GM12878 (cell line): ENCODE measurements around the gene PPP1R13L. TPM values are rescaled to one million over a fixed set of nuclear protein-coding genes. Genes with fewer than 3 reads are reported as not detected.

Source experiments
- ATAC-seq: fragments of 200-7000 bp; cut with Tn5 transposase; 3 replicates; pipeline ENCODE4 v1.9.1; 2020; ENCODE audit warnings: mild to moderate bottlenecking, moderate library complexity
- BruUV-seq: library from RNA; stranded (reverse); fragments of 400-500 nt; replicated peaks from 2 replicates; lab custom pipeline; 2021; lab: Mats Ljungman, UMichigan
- CTCF ChIA-PET: fragments of 300-600 bp; sonication (Branson Sonifier 250); formaldehyde crosslinking; extraction: SDS; loops from one replicate; lab custom pipeline; 2021; ENCODE audit warnings: inconsistent platforms; lab: Yijun Ruan, JAX
- POLR2A ChIA-PET: fragments of 350-600 bp; formaldehyde crosslinking; extraction: SDS; loops from one replicate; lab custom pipeline; 2021; ENCODE audit warnings: inconsistent platforms; lab: Charles Lee
- RAD21 ChIA-PET: fragments of 300-600 bp; sonication (Branson Sonifier 250); formaldehyde crosslinking; loops from one replicate; lab custom pipeline; 2023; ENCODE audit warnings: antibody characterized with exemption; ENCODE audit not compliant: unreplicated experiment; lab: Charles Lee
- SMC1A ChIA-PET: fragments of 300-600 bp; sonication (Branson Sonifier 250); formaldehyde crosslinking; loops from one replicate; lab custom pipeline; 2023; ENCODE audit not compliant: unreplicated experiment, uncharacterized antibody; lab: Charles Lee
- DNase-seq: peaks from one replicate; pipeline ENCODE4 v3.0.0-alpha.2; 2011; ENCODE audit warnings: low read depth, low spot score
- FAIRE-seq: peaks from 3 replicates; lab custom pipeline; 2011; peaks lifted over from hg19 to GRCh38; lab: Jason Lieb, UNC
- H2AFZ ChIP-seq: 2 replicates; pipeline ENCODE4 v1.6.0; 2011; ENCODE audit warnings: low read depth, low read length, control low read depth; ENCODE audit not compliant: control insufficient read depth
- H3K27ac ChIP-seq: 2 replicates; pipeline ENCODE4 v1.5.1; 2011; ENCODE audit warnings: control low read depth; ENCODE audit not compliant: control insufficient read depth, insufficient read depth
- H3K27me3 ChIP-seq, 2 experiments: replicated peaks in 1 of 2; 2 replicates each; pipeline versions ENCODE4 v1.6.0 to v1.6.1; 2011; ENCODE audit warnings: low read length in 1 of 2; ENCODE audit not compliant: control insufficient read depth in 2 of 2, insufficient read depth in 2 of 2
- H3K36me3 ChIP-seq, 2 experiments: 2 replicates each; pipeline ENCODE4 v1.5.1; 2011; ENCODE audit warnings: low read length in 1 of 2; ENCODE audit not compliant: control insufficient read depth in 2 of 2, insufficient read depth in 2 of 2
- H3K4me1 ChIP-seq: 2 replicates; pipeline ENCODE4 v1.6.1; 2011; ENCODE audit warnings: mild to moderate bottlenecking, low read length, moderate library complexity, mixed read lengths; ENCODE audit not compliant: control insufficient read depth, insufficient read depth
- H3K4me2 ChIP-seq: 2 replicates; pipeline ENCODE4 v1.6.0; 2011; ENCODE audit warnings: control low read depth; ENCODE audit not compliant: control insufficient read depth, insufficient read depth
- H3K4me3 ChIP-seq: fragments of 200-600 bp; sonication (generic); 2 replicates; pipeline ENCODE4 v1.5.1; 2016
- H3K79me2 ChIP-seq: 2 replicates; pipeline ENCODE4 v1.6.0; 2011; ENCODE audit warnings: low read length; ENCODE audit not compliant: control insufficient read depth, insufficient read depth
- H3K9ac ChIP-seq: 2 replicates; pipeline ENCODE4 v1.8.0; 2011; ENCODE audit warnings: low read length, control low read depth, mixed read lengths; ENCODE audit not compliant: control insufficient read depth, insufficient read depth
- H3K9me3 ChIP-seq: replicated peaks from 3 replicates; pipeline ENCODE4 v1.5.1; 2011; ENCODE audit warnings: mild to moderate bottlenecking, low read length; ENCODE audit not compliant: control insufficient read depth, insufficient read depth
- H4K20me1 ChIP-seq: 2 replicates; pipeline ENCODE4 v1.6.0; 2011; ENCODE audit not compliant: control insufficient read depth, insufficient read depth
- BCLAF1 ChIP-seq: fragments of 450-650 bp; IDR thresholded peaks from 2 replicates; pipeline ENCODE4 v1.6.1; 2017; ENCODE audit warnings: antibody characterized with exemption, mild to moderate bottlenecking, moderate library complexity
- CBX3 ChIP-seq: fragments of 200-600 bp; sonication (generic); IDR thresholded peaks from 2 replicates; pipeline ENCODE4 v1.6.1; 2016; ENCODE audit warnings: low read depth, borderline replicate concordance
- CEBPZ ChIP-seq: fragments of 150-350 bp; IDR thresholded peaks from 2 replicates; pipeline ENCODE4 v1.6.1; 2016; ENCODE audit warnings: low read depth, low read length
- DPF2 ChIP-seq: fragments of 450-650 bp; IDR thresholded peaks from 2 replicates; pipeline ENCODE4 v1.6.1; 2017; ENCODE audit warnings: mild to moderate bottlenecking
- EGR1 ChIP-seq, 2 experiments: IDR thresholded peaks; 1 replicate in 1 of 2; 2 replicates in 1 of 2; pipeline ENCODE4 v1.6.1; 2011 to 2012; ENCODE audit warnings: low read depth in 2 of 2, low read length in 2 of 2, borderline replicate concordance in 1 of 2, mild to moderate bottlenecking in 1 of 2, moderate library complexity in 1 of 2
- ELK1 ChIP-seq: IDR thresholded peaks from 2 replicates; pipeline ENCODE4 v1.6.1; 2012; ENCODE audit warnings: low read depth, low read length, improper control_type of control experiment
- EP300 ChIP-seq, 2 experiments: fragments of 150-350 bp in 1 of 2; IDR thresholded peaks; 2 replicates each; pipeline ENCODE4 v1.6.1; 2011 to 2012; ENCODE audit warnings: low read depth in 2 of 2, low read length in 2 of 2, borderline replicate concordance in 1 of 2, improper control_type of control experiment in 1 of 2, inconsistent platforms in 1 of 2; ENCODE audit not compliant: control insufficient read depth in 1 of 2
- ETV6 ChIP-seq, 2 experiments: fragments of 450-650 bp in 1 of 2; IDR thresholded peaks in 1 of 2; conservative IDR thresholded peaks in 1 of 2; 2 replicates each; pipeline ENCODE4 v1.6.1; 2014; ENCODE audit warnings: antibody characterized with exemption in 1 of 2, borderline replicate concordance in 1 of 2, low read depth in 1 of 2, mild to moderate bottlenecking in 1 of 2, moderate library complexity in 1 of 2
- IKZF2 ChIP-seq, 2 experiments: fragments of 450-650 bp; IDR thresholded peaks; 2 replicates each; pipeline ENCODE4 v1.6.1; 2017; ENCODE audit warnings: mild to moderate bottlenecking in 2 of 2, moderate library complexity in 2 of 2
- MAX ChIP-seq: IDR thresholded peaks from 2 replicates; pipeline ENCODE4 v1.6.1; 2012; ENCODE audit warnings: low read depth, low read length, improper control_type of control experiment
- NFYB ChIP-seq: IDR thresholded peaks from 2 replicates; pipeline ENCODE4 v1.6.1; 2011; ENCODE audit warnings: low read depth, mild to moderate bottlenecking, low read length, improper control_type of control experiment, moderate library complexity; ENCODE audit not compliant: insufficient read depth
- PAX8 ChIP-seq: fragments of 450-650 bp; IDR thresholded peaks from 2 replicates; pipeline ENCODE4 v1.6.1; 2017; ENCODE audit warnings: mild to moderate bottlenecking, moderate library complexity
- RAD51 ChIP-seq: fragments of 450-650 bp; IDR thresholded peaks from 2 replicates; pipeline ENCODE4 v1.6.1; 2016; ENCODE audit warnings: moderate library complexity, mild to moderate bottlenecking, inconsistent platforms
- RFX5 ChIP-seq: IDR thresholded peaks from 2 replicates; pipeline ENCODE4 v1.6.1; 2011; ENCODE audit warnings: low read depth, low read length, improper control_type of control experiment
- WGBS: methylation state at CpG from one replicate; pipeline ENCODE4 v1.1.6; 2016; ENCODE audit warnings: low lambda C conversion rate; ENCODE audit not compliant: insufficient replicate concordance, insufficient coverage; ENCODE audit errors: missing lambda C conversion rate; 5-methylcytosine and 5-hydroxymethylcytosine counted together
- in situ Hi-C: fragments of 300-500 bp; cut with MboI; formaldehyde crosslinking; loops from 9 replicates; pipeline ENCODE4 v1.14.3; 2018; ENCODE audit warnings: mixed read lengths
- intact Hi-C: fragments of 100-400 bp; cut with micrococcal nuclease; formaldehyde crosslinking; loops from one replicate; pipeline ENCODE4 v1.14.2; 2022; ENCODE audit not compliant: unreplicated experiment
- polyA plus RNA-seq, 11 experiments: library from polyadenylated mRNA; depleted of rRNA in 4 of 11; unstranded in 6 of 11; stranded (reverse) in 5 of 11; fragments of >200 nt; fragmentation: Nextera tagmentation in 4 of 11; fragmentation: Illumina TruSeq in 1 of 11; extraction: Ambion mirVana in 4 of 11; extraction: Trizol in 1 of 11; gene quantifications; 1 replicate in 1 of 11; 2 replicates in 10 of 11; pipeline versions ENCODE4 v1.2.1 to v1.2.3, GENCODE V29; 2011 to 2016; ENCODE audit warnings: inconsistent platforms in 2 of 11, missing spikeins in 2 of 11, low read depth in 1 of 11
- total RNA-seq, 4 experiments: library from RNA; depleted of rRNA in 3 of 4; stranded (reverse); fragments of >200 nt in 3 of 4; fragmentation: Illumina TruSeq in 1 of 4; extraction: Trizol in 1 of 4; gene quantifications; 2 replicates each; pipeline versions ENCODE4 v1.2.1 to v1.2.3, GENCODE V29; 2013 to 2021

Gene PPP1R13L
- total and polyA plus RNA-seq, 10 of the 15 experiments (the other 5 are each of a cell fraction or from before 2014, with no cell fraction given): 0.40 to 10.0 (median 2.5) TPM

- WGBS: 86% methylated on average over 4 of the region's 4 CpGs
- Histone ChIP-seq H3K27me3 (no peaks in the 10 kb centered on the region), H4K20me1 (no peaks in the 10 kb centered on the region), H3K36me3 (peaks cover 7% of the 10 kb centered on the region in 2 experiments), H3K79me2 (peaks cover 5% of the 10 kb centered on the region), H3K4me2 (no peak overlapping the region), H3K27ac (no peak overlapping the region), H3K9me3 (no peaks in the 10 kb centered on the region), H2AFZ (no peak overlapping the region), H3K9ac (no peak overlapping the region), H3K4me1 (peaks cover 23% of the 10 kb centered on the region), H3K4me3 (no peak overlapping the region)
- RAD21 ChIA-PET: interaction anchor here (0.6 kb wide), 1 partner anchor 427 kb away, joined by 3 read pairs; no protein-coding TSS in a partner anchor
- intact Hi-C loops (no loop called here), in situ Hi-C loops (no loop called here)
- SMC1A ChIA-PET: interaction anchor here (0.9 kb wide), 1 partner anchor 22 kb away, joined by 4 read pairs; no protein-coding TSS in a partner anchor
- CTCF ChIA-PET: interaction anchor here (1.0 to 3.0 kb wide), 3 partner anchors 15 to 276 kb away, joined by 3 to 14 read pairs (median 4); no protein-coding TSS in a partner anchor
- no peak for DNase-seq
- FAIRE-seq: no peak
- POLR2A ChIA-PET: interaction anchor here (1.2 kb wide), 1 partner anchor 378 kb away, joined by 3 read pairs; the partner anchor contains the start of gene CLASRP
- no peak for ATAC-seq
- no TSS peak for BruUV-seq
- TF ChIP-seq DPF2 (no peak), CEBPZ (no peak), RAD51 (no peak), RFX5 (no peak), EP300 (IDR thresholded peaks at IDR 0.05; ENCODE audit: borderline replicate concordance in 1 of 2, control insufficient read depth in 1 of 2, low read depth in 2 of 2, low read length in 2 of 2) (no peak), BCLAF1 (no peak), EGR1 (IDR thresholded peaks at IDR 0.05; ENCODE audit: borderline replicate concordance in 1 of 2, low read depth in 2 of 2, low read length in 2 of 2) (no peak), MAX (no peak), ELK1 (no peak), CBX3 (no peak), IKZF2 (IDR thresholded peaks at IDR 0.05) (no peak), PAX8 (no peak), NFYB (no peak), ETV6 (conservative IDR thresholded peaks at IDR 0.05 in 1 of 2, IDR thresholded peaks at IDR 0.05 in 1 of 2; ENCODE audit: borderline replicate concordance in 1 of 2, low read depth in 1 of 2) (no peak)
These were observed 12.3 kb upstream of the PPP1R13L start for GRCh38 chr19:45417151-45417550.
